Measurements from ENCODE around the gene SCFD2.

GRCh38 chr4:52933738-52934137 is 432.1 kb downstream of the SCFD2 start:
- TF ChIP-seq, protein P1, sequence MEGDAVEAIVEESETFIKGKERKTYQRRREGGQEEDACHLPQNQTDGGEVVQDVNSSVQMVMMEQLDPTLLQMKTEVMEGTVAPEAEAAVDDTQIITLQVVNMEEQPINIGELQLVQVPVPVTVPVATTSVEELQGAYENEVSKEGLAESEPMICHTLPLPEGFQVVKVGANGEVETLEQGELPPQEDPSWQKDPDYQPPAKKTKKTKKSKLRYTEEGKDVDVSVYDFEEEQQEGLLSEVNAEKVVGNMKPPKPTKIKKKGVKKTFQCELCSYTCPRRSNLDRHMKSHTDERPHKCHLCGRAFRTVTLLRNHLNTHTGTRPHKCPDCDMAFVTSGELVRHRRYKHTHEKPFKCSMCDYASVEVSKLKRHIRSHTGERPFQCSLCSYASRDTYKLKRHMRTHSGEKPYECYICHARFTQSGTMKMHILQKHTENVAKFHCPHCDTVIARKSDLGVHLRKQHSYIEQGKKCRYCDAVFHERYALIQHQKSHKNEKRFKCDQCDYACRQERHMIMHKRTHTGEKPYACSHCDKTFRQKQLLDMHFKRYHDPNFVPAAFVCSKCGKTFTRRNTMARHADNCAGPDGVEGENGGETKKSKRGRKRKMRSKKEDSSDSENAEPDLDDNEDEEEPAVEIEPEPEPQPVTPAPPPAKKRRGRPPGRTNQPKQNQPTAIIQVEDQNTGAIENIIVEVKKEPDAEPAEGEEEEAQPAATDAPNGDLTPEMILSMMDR (IDR thresholded peaks at IDR 0.05; ENCODE audit: extremely low read depth in 1 of 2, insufficient read depth in 1 of 2, low read depth in 1 of 2, low read length in 2 of 2), result no peak
- TF ChIP-seq MAX (IDR thresholded peaks at IDR 0.05; ENCODE audit: insufficient read depth, insufficient read length) (no peak), POLR2A (IDR thresholded peaks at IDR 0.05; ENCODE audit: low read depth, low read length) (no peak)
